Stomach (tissue), 4 donors: Measurements from ENCODE around the gene FGGY.

Experiments used
- CTCF ChIP-seq, 7 experiments: fragments of 450-650 bp in 4 of 7; fragments of 200-600 bp in 3 of 7; sonication (generic) in 3 of 7; IDR thresholded peaks; one replicate each; pipeline ENCODE4 v1.5.1; 2016 to 2019; ENCODE audit warnings: antibody characterized with exemption in 7 of 7, control low read depth in 2 of 7, mild to moderate bottlenecking in 1 of 7
- EP300 ChIP-seq: sonication (generic); formaldehyde crosslinking; IDR thresholded peaks from one replicate; pipeline ENCODE4 v1.6.1; 2017; ENCODE audit warnings: antibody characterized with exemption
- POLR2A ChIP-seq, 4 donors: fragments of 450-650 bp; IDR thresholded peaks; one replicate each; pipeline ENCODE4 v1.6.1; 2016; ENCODE audit warnings: antibody characterized with exemption in 4 of 4, control low read depth in 2 of 4, mild to moderate bottlenecking in 1 of 4, moderate library complexity in 1 of 4
- POLR2AphosphoS5 ChIP-seq, 3 donors: sonication (generic); formaldehyde crosslinking; IDR thresholded peaks; one replicate each; pipeline ENCODE4 v1.6.1; 2016; ENCODE audit warnings: antibody characterized with exemption in 3 of 3

GRCh38 chr1:59736744-59737143, 439.9 kb downstream of the FGGY start:
- TF ChIP-seq CTCF (IDR thresholded peaks at IDR 0.05) = no peak
- no peak for TF ChIP-seq EP300
- no peak for TF ChIP-seq POLR2A (IDR thresholded peaks at IDR 0.05)
- TF ChIP-seq POLR2AphosphoS5 (IDR thresholded peaks at IDR 0.05) = no peak
